ENCODE measurements around the gene KIR2DL4. TPM values are rescaled to one million over a fixed set of nuclear protein-coding genes. Genes with fewer than 3 reads are reported as not detected.
"Not testable (repeated sequence)": the region's sequence is repeated elsewhere in the genome, so short reads cannot be mapped to it uniquely, and the experiment has no call there.

KIR2DL4 gene
- total RNA-seq, 2 experiments from 2014 or later = not detected

DNA sequence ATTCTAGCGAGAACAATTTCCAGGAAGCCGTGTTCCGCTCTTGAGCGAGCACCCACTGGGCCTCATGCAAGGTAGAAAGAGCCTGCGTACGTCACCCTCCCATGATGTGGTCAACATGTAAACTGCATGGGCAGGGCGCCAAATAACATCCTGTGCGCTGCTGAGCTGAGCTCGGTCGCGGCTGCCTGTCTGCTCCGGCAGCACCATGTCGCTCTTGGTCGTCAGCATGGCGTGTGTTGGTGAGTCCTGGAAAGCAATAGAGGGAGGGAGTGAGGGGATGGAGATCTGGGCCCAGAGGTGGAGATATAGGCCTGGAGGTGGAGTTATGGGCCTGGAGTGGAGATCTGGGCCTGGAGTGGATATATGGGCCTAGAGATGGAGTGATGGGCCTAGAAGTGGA is 33.8 kb upstream of the KIR2DL4 start, which contains the start of gene KIR2DL1:
KIR2DL1 (plus strand) TSS at position 148 of the 400 bp plus-strand sequence; CDS start at position 206, 58 bp downstream.
- H2AFZ ChIP-seq (ENCODE audit: low read length); H3K4me3 ChIP-seq (ENCODE audit: low read depth, low read length, poor library complexity, severe bottlenecking); H3K9me3 ChIP-seq (ENCODE audit: low read length); POLR2A ChIA-PET; H3K79me2 ChIP-seq (ENCODE audit: insufficient read depth, low read depth, low read length); BruUV-seq (replicated peaks); H4K20me1 ChIP-seq (ENCODE audit: insufficient read depth, low read length); H3K9me2 ChIP-seq (ENCODE audit: insufficient read depth, low read length); H3K4me2 ChIP-seq (ENCODE audit: low read length); DNase-seq (ENCODE audit: low spot score); H3K27ac ChIP-seq (ENCODE audit: low read depth, low read length, poor library complexity, severe bottlenecking); intact Hi-C loops (cut with micrococcal nuclease; ENCODE audit: unreplicated experiment); H3K4me1 ChIP-seq (ENCODE audit: insufficient read depth, low read length, poor library complexity, severe bottlenecking); CTCF ChIA-PET (ENCODE audit: unreplicated experiment); H3K36me3 ChIP-seq (ENCODE audit: insufficient read depth, low read length): not testable (repeated sequence)

DNA sequence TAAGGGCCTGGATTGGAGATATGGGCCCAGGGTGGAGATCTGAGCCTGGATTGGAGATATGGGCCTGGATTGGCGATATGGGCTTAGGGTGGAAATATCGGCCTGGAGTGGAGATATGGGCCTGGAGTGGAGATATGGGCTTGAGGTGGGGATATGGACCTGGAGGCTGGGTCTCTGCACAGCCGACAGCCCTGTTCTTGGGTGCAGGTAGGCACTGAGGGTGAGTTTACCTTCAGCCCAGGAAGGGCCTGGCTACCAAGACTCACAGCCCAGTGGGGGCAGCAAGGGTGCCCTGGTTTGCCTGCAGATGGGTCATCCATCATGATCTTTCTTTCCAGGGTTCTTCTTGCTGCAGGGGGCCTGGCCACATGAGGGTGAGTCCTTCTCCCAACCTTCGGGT is 32.9 kb upstream of the KIR2DL4 start:
- intact Hi-C loops (cut with micrococcal nuclease; ENCODE audit: unreplicated experiment); H3K4me2 ChIP-seq (ENCODE audit: low read length); H3K9me2 ChIP-seq (ENCODE audit: insufficient read depth, low read length); H4K20me1 ChIP-seq (ENCODE audit: insufficient read depth, low read length); H3K4me1 ChIP-seq (ENCODE audit: insufficient read depth, low read length, poor library complexity, severe bottlenecking); H3K79me2 ChIP-seq (ENCODE audit: insufficient read depth, low read depth, low read length); H3K36me3 ChIP-seq (ENCODE audit: insufficient read depth, low read length); H3K4me3 ChIP-seq (ENCODE audit: low read depth, low read length, poor library complexity, severe bottlenecking); H2AFZ ChIP-seq (ENCODE audit: low read length); DNase-seq (ENCODE audit: low spot score); CTCF ChIA-PET (ENCODE audit: unreplicated experiment); POLR2A ChIA-PET; H3K9me3 ChIP-seq (ENCODE audit: low read length); BruUV-seq (replicated peaks); H3K27ac ChIP-seq (ENCODE audit: low read depth, low read length, poor library complexity, severe bottlenecking): not testable (repeated sequence)

DNA sequence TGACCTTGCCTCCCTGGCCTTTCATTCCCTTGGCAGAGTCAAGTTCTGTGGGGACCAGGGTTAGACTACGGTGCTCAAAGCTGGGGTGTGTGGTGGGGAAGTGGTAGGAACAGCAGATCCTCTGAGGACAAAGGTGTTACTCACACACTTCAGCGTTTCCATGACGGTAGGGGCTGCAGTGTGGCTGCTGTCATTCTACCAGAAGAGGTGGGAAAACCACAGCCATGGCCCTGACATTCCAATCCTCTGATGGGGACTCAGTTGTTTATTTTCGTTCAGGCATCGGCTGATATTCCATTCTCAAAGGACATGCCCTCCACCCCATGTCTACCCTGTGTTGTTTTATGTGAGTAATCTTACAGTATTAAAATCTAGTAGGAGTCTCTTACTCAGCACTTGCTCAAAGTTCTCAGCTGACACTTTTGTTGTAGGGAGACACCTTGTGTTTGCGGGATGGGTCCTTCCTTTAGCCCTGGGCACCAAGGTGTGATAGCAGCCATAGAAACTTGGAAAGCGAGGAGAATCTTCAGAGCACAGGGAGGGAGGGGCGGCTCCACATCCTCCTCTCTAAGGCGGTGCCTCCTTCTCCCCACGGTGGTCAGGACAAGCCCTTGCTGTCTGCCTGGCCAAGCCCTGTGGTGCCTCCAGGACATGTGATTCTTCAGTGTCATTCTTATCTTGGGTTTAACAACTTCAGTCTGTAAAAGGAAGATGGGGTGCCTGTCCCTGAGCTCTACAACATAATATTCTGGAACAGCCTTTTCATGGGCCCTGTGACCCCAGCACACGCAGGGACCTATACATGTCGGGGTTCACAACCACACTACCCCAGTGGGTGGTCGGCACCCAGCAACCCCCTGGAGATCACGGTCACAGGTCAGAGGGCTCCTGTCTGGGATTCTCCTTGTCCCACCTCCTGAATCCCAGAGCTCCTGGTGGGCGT is 32.1 kb upstream of the KIR2DL4 start:
- BruUV-seq (replicated peaks); H3K4me3 ChIP-seq (ENCODE audit: low read depth, low read length, poor library complexity, severe bottlenecking); H3K36me3 ChIP-seq (ENCODE audit: insufficient read depth, low read length); H3K27ac ChIP-seq (ENCODE audit: low read depth, low read length, poor library complexity, severe bottlenecking); H3K79me2 ChIP-seq (ENCODE audit: insufficient read depth, low read depth, low read length); H2AFZ ChIP-seq (ENCODE audit: low read length); H3K9me2 ChIP-seq (ENCODE audit: insufficient read depth, low read length); H4K20me1 ChIP-seq (ENCODE audit: insufficient read depth, low read length); POLR2A ChIA-PET; H3K4me2 ChIP-seq (ENCODE audit: low read length); DNase-seq (ENCODE audit: low spot score); CTCF ChIA-PET (ENCODE audit: unreplicated experiment); H3K4me1 ChIP-seq (ENCODE audit: insufficient read depth, low read length, poor library complexity, severe bottlenecking); intact Hi-C loops (cut with micrococcal nuclease; ENCODE audit: unreplicated experiment); H3K9me3 ChIP-seq (ENCODE audit: low read length): not testable (repeated sequence)

DNA sequence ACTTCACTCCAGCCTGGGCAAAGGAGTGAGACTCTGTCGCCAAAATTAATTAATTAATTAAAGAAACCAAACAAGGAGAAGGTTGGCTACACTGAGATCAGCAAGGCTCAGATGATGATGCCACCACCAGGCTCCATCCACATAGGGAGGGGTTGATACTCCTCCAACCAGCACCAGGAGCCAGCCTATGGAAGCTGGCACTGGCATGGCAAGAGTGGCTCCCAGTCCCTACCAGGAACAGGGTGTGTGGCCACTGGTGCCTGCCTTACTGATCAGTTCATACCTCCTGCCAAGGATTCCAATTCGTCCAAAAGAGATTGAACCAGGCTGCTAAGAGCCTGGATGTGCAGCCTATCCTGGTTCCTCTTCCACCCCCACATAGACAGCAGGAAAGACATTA is 30.7 kb upstream of the KIR2DL4 start:
- intact Hi-C loops (cut with micrococcal nuclease; ENCODE audit: unreplicated experiment); BruUV-seq (replicated peaks); H3K4me2 ChIP-seq (ENCODE audit: low read length); H3K36me3 ChIP-seq (ENCODE audit: insufficient read depth, low read length); H3K4me3 ChIP-seq (ENCODE audit: low read depth, low read length, poor library complexity, severe bottlenecking); H3K27ac ChIP-seq (ENCODE audit: low read depth, low read length, poor library complexity, severe bottlenecking); H3K9me3 ChIP-seq (ENCODE audit: low read length); POLR2A ChIA-PET; H4K20me1 ChIP-seq (ENCODE audit: insufficient read depth, low read length); H2AFZ ChIP-seq (ENCODE audit: low read length); CTCF ChIA-PET (ENCODE audit: unreplicated experiment); H3K79me2 ChIP-seq (ENCODE audit: insufficient read depth, low read depth, low read length); H3K9me2 ChIP-seq (ENCODE audit: insufficient read depth, low read length); H3K4me1 ChIP-seq (ENCODE audit: insufficient read depth, low read length, poor library complexity, severe bottlenecking); DNase-seq (ENCODE audit: low spot score): not testable (repeated sequence)

DNA sequence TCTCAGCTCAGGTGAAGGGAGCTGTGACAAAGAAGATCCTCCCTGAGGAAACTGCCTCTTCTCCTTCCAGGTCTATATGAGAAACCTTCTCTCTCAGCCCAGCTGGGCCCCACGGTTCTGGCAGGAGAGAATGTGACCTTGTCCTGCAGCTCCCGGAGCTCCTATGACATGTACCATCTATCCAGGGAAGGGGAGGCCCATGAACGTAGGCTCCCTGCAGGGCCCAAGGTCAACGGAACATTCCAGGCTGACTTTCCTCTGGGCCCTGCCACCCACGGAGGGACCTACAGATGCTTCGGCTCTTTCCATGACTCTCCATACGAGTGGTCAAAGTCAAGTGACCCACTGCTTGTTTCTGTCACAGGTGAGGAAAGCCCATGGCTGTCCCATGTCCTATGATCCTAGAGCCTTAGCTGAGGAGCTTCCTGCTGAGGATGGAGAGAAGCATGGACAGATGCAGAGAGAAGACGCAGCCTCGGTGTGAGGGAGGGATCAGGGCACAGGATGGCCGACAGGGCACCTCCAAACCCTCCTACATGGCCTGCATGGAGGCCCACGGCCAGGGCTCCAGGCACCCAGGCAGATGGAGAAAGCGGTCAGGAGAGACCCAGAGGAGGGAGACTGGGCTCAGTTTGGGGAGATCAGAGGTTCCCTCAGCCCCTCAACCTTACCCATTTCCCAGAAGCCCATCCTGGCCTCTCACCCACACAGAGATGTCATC is 28.2 kb upstream of the KIR2DL4 start:
- H3K27ac ChIP-seq (ENCODE audit: low read depth, low read length, poor library complexity, severe bottlenecking); H3K9me2 ChIP-seq (ENCODE audit: insufficient read depth, low read length); H3K36me3 ChIP-seq (ENCODE audit: insufficient read depth, low read length); BruUV-seq (replicated peaks); POLR2A ChIA-PET; DNase-seq (ENCODE audit: low spot score); H3K4me3 ChIP-seq (ENCODE audit: low read depth, low read length, poor library complexity, severe bottlenecking); H2AFZ ChIP-seq (ENCODE audit: low read length); intact Hi-C loops (cut with micrococcal nuclease; ENCODE audit: unreplicated experiment); H3K4me2 ChIP-seq (ENCODE audit: low read length); H3K4me1 ChIP-seq (ENCODE audit: insufficient read depth, low read length, poor library complexity, severe bottlenecking); H3K9me3 ChIP-seq (ENCODE audit: low read length); H3K79me2 ChIP-seq (ENCODE audit: insufficient read depth, low read depth, low read length); H4K20me1 ChIP-seq (ENCODE audit: insufficient read depth, low read length): not testable (repeated sequence)
- CTCF ChIA-PET (ENCODE audit: unreplicated experiment) = interaction anchor here (0.6 kb wide), 1 partner anchor 839 kb away, joined by 3 read pairs; no protein-coding TSS in a partner anchor

DNA sequence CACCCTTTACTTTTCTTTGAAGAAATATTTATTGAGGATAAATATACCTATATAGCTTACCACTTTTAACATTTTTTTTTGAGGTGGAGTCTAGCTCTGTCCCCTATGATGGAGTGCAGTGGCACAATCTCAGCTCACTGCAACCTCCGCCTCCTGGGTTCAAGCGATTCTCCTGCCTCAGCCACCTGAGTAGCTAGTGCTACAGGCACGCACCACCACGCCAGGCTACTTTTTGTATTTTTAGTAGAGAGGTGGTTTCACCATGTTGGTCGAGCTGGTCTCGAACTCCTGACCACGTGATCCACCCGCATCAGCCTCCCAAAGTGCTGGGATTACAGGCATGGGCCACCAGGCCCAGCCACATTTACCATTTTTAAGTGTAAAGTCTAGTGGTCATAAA is 27.6 kb upstream of the KIR2DL4 start:
- H3K9me3 ChIP-seq (ENCODE audit: low read length); H2AFZ ChIP-seq (ENCODE audit: low read length); CTCF ChIA-PET (ENCODE audit: unreplicated experiment); BruUV-seq (replicated peaks); intact Hi-C loops (cut with micrococcal nuclease; ENCODE audit: unreplicated experiment); POLR2A ChIA-PET; H3K79me2 ChIP-seq (ENCODE audit: insufficient read depth, low read depth, low read length); H3K27ac ChIP-seq (ENCODE audit: low read depth, low read length, poor library complexity, severe bottlenecking); H3K4me2 ChIP-seq (ENCODE audit: low read length); H4K20me1 ChIP-seq (ENCODE audit: insufficient read depth, low read length); H3K4me3 ChIP-seq (ENCODE audit: low read depth, low read length, poor library complexity, severe bottlenecking); H3K36me3 ChIP-seq (ENCODE audit: insufficient read depth, low read length); H3K4me1 ChIP-seq (ENCODE audit: insufficient read depth, low read length, poor library complexity, severe bottlenecking); DNase-seq (ENCODE audit: low spot score); H3K9me2 ChIP-seq (ENCODE audit: insufficient read depth, low read length): not testable (repeated sequence)

All from OCI-LY7 (cell line).